Inflammatory macrophage treated with lipopolysaccharide for 1 hour (primary cell): ENCODE results near the gene CACNA1A.
"Not testable (repeated sequence)": the region's sequence is repeated elsewhere in the genome, so short reads cannot be mapped to it uniquely, and the experiment has no call there.

Experiments
- DNase-seq, 2 donors: peaks; one replicate each; pipeline ENCODE4 v3.0.0-alpha.2; 2020 to 2022

CACNA1A gene

DNA sequence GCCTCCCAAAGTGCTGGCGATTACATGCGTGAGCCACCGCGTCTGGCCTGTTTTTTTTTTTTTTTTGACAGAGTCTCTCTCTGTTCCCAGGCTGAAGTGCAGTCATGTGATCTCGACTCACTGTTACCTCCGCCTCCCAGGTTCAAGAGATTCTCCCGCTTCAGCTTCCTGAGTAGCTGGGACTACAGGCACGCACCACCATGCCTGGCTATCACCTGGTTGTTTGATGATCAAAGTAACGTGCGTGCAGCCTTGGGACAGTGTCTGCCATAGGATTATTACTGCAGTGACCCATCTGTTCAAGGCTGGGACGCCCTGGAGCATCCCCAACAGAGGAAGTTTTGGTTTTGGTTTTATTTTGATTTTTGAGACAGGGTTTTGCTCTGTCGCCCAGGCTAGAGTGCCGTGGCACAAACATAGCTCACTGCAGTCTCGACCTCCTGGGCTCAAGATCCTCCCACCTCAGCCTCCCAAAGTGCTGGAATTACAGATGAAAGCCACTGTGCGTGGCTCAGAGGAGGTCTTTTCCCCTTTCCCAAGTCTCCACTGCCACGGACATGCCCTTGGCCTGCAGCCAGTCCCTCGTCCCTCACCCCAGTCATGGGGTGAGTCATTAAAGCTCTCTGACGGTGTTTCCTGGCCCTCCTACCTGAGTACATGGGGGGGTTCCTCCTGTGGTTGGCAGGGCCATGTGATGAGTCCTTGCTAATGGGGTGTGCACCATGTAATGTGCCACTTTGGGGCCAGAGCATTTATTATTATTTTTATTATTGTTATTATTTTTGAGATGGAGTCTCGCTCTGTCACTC is 290.5 kb downstream of the CACNA1A start:
- no peak for DNase-seq

DNA sequence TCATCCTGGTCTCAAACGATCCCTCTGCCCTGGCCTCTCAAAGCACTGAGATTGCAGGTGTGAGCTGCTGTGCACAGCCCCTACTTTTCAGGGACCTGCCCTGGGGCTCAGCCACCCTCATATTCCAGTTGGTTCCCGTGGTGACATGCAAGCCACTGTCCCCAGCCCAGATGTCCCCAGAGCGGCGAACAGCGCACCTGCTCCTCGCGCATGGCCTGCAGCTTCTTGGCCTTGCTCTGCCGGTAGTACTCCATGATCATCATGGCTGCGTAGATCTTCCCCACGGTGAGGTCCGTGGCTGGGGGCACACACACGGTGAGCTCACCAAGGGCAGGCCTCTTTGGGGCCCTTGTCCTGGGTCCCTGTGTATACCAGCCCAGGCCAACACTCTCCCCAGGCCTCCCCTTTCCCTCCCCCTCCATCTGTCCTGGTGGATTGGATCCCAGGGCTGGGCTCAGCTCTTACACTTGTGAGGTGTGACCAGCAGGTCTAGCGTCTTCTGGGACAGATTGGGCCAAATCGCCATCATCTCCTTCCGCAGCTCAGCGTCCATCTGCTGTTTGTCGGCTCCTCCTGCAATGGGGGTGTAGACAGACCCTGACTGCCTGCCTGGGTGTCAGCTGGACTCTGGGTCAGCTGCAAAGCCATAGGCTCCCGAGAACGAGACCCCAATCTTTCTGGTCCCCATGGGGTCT is 292.1 kb downstream of the CACNA1A start:
- no peak for DNase-seq

DNA sequence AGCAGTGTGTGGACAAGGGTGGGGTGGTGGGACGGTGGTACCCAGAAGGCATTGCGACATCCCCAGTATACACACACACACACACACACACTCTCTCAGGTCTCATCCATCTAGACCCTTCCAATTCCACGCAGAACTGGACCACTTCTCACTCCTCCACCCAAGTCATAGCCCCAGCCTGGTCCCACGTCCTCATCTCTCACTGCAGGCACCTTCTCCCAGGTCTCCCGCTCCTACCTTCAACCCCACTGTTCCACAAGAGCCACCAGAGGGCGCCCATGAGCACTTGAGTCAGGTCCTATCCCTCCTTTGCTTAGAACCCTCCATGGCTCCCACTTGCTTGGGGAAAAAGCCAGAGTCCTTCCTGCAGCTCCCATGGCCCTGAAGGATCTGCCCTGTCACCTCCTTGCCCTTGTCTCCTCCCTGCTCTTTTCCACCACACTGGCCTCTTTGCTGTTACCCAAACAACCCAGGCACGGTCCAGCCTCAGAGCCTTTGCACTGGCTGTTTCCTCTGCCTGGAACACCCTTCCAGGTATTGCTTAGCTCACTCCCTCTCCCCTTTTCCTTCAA is 293.4 kb downstream of the CACNA1A start:
- peak; percentile 44 to 78 for DNase-seq

DNA sequence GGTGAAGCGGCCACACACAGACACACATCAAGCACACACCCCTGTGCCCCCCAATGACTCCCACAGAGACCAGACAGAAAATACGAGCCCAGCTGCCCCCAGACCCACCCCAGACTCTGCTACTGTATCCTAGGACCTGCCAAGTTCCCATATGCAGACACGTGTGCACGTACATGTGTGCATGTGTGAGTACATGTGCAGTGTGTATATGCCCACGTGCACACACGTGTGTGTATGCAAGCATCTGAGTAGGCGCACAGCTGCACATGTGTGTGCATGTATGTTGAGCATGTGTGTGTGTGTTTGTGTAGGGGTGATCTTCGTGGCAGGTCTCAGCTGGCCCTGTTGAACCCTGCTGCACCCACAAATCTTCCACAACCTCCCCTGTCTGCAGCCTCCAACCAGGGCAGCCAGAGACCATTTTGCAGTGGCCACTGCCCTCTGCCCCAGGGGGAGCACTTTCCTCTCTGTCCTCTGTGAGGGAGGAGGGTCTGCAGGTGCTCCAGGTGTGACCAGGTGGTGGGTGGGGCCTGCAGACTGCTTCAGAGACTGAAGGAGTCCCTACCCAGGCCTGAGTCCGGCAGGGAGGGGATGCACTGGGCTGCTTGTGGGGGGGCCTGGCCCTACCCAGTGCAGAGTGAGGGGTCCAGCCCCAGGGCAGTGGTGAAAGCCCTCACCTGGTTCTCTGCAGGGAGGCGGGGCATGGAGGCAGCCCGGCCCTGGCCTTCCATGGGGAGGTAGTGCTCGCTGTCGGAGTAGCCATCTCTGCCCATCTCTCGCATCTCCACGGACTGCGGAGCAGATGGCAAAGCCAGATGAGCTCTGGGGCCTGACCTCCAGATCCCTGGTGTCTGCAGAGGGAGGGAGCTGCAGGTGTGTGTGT is 294.6 kb downstream of the CACNA1A start:
- no peak for DNase-seq

DNA sequence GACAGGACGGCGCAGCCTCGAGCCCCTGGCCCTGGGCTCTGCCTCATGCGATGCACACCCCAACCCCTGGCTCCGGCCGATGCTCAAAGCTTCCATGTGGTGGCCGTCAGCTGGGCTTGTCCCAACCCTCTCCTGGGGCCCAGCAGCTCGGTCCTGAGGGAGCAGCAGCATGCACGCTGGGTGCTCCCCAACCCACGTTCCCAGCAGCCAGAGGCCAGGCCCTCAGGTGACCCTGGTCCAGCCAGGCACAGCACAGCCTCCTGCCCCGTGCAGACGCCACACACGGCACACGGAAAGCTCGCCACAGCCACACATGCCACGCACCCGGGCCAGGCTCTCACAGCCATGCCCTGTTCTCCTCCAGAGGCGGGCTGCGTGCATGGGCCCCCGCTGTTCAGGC is 295.3 kb downstream of the CACNA1A start:
- DNase-seq = no peak

DNA sequence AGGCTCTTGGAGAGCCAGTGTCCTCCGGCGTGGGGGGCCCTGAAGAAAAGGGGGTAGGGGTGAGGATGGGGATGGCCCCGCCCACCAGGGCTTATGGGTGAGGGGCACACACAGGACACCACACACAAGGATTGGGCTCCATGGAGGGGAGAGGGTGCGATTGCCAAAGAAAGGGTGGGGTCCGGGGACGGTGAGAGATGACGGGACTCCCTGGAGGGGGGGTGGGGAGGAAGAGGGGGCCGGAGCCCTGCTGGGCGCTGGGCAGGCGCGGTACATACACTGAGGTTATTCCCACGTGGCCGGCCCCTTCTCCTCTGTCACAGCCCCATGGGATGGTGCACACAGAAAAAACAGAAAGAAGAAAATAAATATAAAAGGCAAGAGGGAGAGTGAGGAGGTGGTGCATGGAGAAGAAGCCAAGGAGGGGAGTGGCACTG is 295.9 kb downstream of the CACNA1A start:
- DNase-seq = no peak

DNA sequence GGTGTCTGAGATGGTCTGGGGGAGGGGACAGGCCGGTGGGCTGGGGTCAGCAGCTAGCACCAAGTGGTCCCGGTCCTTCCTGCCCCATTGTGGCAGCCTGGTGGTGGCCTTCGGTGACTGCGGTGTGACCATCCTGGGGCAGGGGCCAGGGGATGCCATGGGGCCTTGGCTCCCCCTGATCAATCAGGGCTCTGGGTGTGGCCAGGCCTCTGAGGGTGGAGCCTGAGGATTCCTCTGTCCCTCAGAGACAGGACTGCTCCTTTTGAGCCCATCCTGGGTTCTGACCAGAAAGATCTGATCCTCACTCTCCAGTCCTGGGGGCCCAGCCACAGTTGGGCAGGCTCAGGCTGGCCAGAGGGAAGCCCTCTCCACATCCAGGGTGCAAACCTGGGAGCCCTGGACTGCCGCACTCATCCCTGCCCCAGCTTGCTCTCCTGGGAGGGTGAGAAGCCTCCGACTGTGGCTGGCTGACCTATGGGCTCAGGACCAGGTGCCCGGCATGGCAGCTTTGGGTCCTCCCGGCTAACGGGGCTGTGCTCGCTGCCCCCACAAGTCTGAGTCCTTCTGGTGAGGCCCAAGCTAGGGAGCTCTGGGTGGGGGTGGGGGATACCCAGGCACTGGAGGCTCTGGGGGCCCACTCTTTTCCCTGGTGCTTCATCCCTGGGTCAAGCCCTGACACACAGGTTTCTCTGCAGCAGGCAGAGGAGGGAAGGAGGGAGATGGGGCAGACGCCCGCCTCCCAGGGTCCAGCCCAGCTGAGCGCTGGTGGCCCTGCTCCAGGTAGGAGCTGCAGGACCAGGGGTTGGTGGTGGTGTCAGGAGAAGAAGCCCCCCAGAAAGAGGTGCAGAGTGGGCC is 296.6 kb downstream of the CACNA1A start:
- no peak for DNase-seq

DNA sequence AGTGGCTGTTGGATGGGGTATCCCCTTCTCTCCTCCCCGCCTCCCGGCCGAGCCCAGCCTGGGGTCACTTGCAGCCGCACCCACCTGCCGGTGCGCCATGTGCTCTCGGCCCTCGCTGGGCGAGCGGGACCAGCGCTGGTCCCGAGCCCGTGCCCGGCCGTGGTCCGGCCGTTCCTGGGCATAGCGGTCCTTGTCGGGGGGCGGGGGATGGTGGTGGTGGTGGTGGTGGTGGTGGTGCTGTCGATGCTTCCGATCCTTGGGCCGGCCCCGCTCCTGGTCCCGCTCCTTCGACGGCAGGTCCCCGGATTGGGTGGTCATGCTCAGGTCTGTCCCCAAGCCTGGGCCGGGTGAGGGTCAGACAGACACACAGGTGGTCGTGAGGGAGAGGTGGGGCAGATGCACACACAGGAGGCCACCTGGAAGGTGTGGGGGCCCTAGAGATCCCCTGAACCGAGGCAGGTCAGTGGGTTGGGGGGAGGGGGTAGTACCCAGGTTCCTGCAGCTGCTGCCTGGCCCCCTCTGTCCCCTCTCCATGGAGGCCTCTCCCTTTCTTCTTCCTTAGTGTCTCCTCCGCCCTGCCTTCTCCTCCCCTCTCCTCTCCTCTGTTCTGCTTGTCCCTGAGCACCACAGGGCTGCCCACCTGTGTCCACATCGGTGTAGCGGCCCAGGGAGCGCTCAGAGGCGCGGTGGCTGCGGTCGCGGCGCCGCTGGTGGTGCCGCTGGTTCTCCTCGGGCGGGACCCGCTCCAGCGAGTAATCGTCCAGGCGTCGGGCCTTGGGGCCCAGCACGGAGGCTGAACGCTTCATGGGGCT is 297.4 kb downstream of the CACNA1A start:
- DNase-seq = peak in 1 of 2 donors; percentile 11

DNA sequence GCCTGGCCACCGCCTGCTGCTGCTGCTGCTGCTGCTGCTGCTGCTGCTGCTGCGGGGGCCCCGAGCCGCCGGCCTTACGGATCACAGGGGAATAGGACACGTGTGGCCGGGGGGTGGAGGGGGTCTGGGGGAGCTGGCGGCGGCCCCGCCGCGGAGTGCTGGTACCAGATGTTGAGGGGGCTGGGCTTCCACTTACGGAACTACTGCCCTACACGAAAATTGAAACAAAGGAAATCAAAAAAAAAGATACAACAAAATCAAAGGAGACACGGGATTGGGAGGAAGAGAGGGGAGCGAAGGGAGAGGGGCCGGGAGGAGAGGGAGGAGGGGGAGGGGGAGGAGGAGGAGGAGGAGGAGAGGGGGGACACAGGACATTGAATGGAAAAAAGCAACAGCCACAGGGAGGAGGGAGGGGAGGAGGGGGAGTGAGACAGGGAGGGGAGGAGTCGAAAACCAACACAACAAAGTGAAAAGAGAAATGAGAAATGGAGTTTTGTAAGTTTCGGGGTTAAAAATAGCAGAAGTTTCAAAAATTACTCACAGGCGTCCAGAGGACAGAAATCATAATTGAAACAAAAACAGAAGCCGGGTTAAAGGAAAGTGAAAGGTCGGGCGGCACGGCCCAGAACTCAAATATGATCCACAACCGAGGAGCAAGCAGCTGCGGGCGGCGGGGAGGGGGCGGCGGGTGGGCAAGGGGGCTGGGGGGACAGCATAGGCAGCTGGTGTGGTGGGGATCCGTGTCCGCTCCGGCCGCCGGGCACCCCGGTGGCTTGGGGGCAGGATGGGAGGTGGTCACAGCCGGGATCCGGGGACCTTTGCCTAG is 298.2 kb downstream of the CACNA1A start:
- peak; percentile 88 to 93 for DNase-seq

DNA sequence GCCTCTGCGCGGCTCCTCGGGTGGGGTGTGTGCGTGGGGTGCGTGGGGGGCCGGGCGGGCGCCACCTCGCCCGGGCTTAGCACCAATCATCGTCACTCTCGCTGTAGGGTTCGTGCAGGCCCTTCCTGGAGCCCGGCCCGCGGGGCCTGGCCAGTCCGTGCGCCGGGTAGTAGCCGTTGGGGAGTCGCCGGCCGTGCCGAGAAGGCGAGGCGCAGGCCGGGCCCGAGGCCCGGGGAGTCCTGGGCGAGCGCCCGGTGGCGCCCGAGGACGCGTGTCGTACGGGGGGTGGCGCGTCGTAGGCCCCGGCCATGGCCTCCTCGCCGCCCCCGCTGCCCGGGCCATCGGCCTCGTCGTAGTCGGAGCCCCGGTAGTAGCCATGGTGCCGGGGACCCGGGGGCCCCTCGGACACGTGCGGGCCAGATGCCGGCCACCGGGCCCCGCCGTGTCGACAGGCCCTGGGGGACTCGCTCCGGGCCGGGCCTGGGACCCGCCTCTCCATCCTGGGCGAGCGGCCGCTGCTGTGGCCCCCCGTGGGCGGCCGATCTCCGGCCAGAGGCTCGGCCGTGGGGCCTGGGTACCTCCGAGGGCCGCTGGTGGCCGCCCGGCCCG is 298.9 kb downstream of the CACNA1A start:
- no peak for DNase-seq

DNA sequence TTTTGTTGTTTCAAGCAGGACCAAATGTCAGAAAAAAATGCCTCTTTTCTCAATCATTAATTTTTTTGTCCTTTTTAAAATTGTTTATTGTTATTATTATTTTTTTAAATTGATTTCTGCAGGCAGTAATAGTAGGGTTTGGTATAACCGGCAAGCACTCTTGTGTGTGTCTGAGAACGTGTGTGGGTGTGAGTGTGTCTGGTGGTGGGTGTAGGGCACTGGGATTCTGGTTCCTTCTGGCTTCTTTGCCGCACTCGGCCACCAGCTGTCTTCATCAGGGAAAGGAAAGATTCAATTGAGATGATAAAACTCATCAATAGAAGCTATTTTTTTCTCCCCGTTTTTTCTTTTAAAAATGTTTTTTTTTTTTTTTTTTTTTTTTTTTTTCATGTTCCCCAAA is 299.7 kb downstream of the CACNA1A start:
- DNase-seq = peak; percentile 13 to 16

DNA sequence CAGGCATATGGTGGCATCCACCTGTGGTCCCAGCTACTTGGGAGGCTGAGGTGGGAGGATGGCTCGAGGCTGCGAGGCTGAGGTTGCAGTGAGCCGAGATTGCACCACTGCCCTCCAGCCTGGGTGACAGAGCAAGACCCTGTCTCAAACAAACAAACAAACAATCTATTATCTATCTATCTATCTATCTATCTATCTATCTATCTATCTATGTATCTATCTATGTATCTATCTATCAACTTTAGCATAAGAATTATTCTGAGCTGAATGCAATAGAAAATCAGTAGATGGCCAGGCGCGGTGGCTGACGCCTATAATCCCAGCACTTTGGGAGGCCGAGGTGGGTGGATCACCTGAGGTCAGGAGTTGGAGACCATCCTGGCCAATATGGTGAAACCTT is 304.2 kb downstream of the CACNA1A start:
- not testable (repeated sequence) for DNase-seq

DNA sequence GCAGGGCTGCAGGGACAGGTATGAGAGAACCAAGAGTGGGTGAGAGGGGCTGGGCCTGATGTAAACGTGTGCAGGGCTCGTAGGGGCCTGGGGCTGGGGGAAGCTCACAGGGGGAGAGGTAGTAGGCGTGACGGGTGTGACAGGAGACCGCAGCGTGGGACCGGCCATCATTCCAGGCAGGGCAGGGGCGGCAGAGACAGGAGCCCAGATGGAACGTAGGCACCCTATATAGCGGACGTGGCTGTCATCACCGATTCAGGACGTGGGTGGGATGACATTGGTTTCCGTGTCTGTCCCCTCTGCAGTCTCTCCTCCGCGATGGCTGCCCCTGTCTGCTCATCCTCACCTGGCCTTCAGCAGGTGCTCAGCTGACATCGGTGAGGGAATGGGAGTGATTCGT is 307.6 kb downstream of the CACNA1A start:
- no peak for DNase-seq

DNA sequence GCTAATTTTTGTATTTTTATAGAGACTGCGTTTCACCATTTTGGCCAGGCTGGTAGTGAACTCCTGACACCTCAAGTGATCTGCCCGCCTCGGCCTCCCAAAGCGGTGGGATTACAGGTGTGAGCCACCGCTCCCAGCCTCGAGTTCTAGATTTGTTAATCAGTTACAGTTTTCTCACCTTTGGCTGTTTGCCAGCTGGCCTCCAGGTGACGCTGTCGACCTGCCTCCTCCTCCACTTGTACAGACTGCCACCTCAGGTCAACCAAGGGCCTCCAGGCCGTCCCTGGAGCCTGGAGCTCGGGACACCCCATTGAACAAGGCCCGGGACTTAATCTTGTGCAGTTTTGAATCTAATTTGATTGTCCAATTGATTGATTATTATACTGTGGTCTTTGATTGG is 310.6 kb downstream of the CACNA1A start:
- DNase-seq = no peak

DNA sequence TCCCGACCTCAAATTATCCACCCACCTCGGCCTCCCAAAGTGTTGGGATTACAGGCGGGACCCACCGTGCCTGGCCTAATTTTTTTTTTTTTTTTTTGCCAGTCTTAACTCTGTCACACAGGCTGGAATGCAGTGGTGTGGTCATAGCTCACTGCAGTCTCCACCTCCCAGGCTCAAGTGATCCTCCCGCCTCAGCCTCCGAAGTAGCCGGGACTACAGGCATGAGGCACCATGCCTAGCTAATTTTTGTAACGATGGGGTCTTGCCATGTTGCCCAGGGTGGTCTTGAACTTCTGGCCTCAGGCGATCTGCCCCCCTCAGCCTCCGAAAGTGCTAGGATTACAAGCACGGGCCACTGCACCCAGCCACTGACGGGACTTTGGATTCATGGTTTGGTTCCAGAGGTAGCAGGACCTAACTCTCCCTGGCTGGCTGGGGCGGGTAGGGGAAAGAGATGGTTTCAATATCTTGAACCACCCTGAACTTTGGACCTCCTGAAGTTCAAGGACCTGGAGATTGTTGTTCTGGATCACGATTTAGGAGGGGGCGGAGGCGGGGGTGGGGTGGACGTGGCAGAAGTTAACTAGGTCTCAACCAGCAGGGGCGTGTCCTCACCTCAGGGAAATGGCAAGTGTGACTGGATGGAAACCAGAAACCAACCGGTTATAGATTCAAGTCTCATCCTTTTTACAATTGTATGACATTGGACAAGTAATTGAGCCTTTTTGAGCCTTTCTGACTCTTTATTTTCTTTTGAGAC is 315.3 kb downstream of the CACNA1A start:
- DNase-seq = no peak

DNA sequence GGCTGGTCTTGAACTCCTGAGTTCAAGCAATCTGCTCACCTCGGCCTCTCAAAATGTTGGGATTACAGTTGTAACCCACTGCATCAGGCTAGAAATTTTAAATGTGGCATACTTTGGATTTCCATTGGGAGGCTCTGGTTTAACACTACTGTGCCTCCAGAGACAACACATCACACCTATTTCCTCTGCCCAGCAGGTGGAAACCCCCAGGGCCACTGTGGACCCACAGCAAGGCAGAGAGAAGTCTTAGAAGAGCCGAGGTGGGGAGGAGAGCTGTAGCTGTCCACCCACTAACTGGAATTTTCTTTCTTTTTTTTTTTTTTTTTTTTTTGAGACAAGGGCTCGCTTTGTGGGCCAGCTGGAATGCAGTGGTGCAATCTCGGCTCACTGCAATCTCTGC is 316.7 kb downstream of the CACNA1A start:
- DNase-seq = no peak

DNA sequence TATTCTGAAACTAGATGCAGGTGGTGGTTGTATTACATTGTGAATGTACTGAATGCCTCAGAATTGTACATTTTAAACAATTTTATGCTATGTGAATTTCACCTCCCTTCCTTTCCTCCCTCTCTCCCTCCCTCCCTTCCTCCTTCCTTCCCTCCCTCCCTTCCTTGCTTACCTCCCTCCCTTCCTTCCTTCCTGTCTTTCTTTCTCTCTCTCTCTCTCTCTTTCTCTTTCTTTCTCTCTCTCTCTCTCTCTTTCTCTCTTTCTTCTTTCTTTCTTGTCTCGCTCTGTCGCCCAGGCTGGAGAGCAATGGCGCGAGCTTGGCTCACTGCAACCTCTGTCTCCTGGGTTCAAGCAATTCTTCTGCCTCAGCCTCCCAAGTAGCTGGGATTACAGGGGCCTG is 318.9 kb downstream of the CACNA1A start:
- no peak for DNase-seq

DNA sequence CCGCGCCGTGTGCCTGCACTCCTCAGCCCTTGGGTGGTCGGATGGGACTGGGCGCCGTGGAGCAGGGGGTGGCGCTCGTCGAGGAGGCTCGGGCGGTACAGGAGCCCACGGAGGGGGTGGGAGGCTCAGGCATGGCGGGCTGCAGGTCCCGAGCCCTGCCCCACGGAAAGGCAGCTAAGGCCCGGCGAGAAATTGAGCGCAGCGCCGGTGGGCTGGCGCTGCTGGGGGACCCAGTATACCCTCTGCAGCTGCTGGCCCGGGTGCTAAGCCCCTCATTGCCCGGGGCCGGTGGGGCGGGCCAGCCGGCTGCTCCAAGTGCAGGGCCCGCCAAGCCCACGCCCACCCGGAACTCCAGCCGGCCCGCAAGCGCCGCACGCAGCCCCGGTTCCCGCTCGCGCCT is 319.6 kb downstream of the CACNA1A start:
- not testable (repeated sequence) for DNase-seq
